GM21723 (cell line): ENCODE measurements around the gene CDH15.
"Not testable (repeated sequence)": the region's sequence is repeated elsewhere in the genome, so short reads cannot be mapped to it uniquely, and the experiment has no call there.

ENCODE experiments used
- ATAC-seq: cut with Tn5 transposase; IDR thresholded peaks from one replicate; pipeline ENCODE4 v1.9.1; 2021; ENCODE audit warnings: mild to moderate bottlenecking, moderate library complexity; ENCODE audit not compliant: unreplicated experiment

The CDH15 gene

DNA sequence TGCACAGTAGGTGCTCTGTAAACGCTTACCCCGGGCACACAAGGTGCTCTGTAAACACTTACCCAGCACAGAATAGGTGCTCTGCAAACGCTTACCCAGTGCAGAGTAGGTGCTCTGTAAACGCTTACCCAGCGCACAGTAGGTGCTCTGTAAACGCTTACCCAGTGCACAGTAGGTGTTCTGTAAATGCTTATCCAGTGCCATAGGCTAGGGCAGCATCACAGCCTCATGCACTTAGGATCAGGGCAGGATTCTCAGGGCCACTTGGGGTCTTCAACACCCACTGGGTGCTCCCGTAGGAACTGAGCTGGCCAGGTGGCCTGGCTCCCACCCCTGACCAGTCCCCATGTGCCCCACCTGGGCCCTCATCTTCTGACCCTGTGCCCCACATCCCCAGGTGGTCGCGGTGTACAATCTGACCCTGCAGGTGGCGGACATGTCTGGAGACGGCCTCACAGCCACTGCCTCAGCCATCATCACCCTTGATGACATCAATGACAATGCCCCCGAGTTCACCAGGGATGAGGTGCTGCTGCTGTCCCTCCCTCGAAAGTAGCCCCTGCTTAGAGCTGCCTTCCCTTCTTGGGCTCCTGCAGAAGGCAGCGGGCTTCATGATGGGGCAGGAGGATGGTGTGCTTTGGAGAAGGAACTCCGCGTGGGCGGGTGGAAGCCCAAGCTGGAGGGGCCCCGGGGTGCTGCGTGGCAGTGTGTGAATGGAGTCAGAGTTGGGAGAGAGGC is 15.7 kb downstream of the CDH15 start:
- no peak for ATAC-seq

DNA sequence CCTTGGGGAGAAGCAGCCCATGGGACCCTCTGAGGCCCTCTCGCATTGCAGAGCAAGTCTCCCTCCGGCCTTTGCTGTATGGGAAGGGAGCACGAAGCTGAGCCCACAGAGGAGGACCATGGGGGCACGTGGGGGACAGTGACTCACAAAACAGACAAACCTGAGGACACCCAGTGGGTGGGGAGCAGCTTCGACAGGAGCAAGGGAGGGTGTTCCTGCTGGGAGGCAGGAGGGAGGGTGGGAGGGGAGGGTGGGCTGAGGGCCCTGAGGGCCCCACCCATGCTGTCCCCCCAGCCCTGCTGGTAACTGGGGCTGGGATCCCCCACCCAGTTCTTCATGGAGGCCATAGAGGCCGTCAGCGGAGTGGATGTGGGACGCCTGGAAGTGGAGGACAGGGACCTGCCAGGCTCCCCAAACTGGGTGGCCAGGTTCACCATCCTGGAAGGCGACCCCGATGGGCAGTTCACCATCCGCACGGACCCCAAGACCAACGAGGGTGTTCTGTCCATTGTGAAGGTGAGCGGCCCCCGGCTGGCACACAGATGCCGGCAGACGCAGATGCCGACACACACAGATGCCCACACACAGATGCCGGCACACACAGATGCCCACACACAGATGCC is 16.3 kb downstream of the CDH15 start:
- no peak for ATAC-seq

DNA sequence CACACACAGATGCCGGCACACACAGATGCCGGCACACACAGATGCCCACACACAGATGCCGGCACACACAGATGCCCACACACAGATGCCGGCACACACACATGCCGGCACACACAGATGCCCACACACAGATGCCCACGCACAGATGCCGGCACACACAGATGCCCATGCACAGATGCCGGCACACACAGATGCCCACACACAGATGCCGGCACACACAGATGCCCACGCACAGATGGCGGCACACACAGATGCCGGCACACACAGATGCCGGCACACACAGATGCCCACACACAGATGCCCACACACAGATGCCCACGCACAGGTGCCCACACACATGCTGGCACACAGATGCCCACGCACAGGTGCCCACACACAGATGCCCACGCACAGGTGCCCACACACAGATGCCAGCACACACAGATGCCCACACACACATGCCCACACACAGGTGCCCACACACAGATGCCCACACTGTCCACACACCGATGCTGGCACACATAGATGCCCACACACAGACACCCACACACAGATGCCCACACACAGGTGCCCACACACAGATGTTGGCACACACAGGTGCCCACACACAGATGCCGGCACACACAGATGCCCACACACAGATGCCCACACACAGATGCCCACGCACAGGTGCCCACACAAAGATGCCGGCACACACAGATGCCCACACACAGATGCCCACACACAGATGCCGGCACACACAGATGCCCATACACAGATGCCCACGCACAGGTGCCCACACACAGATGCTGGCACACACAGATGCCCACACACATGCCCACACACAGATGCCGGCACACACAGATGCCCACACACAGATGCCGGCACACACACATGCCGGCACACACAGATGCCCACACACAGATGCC is 17.2 kb downstream of the CDH15 start:
- ATAC-seq: not testable (repeated sequence)

DNA sequence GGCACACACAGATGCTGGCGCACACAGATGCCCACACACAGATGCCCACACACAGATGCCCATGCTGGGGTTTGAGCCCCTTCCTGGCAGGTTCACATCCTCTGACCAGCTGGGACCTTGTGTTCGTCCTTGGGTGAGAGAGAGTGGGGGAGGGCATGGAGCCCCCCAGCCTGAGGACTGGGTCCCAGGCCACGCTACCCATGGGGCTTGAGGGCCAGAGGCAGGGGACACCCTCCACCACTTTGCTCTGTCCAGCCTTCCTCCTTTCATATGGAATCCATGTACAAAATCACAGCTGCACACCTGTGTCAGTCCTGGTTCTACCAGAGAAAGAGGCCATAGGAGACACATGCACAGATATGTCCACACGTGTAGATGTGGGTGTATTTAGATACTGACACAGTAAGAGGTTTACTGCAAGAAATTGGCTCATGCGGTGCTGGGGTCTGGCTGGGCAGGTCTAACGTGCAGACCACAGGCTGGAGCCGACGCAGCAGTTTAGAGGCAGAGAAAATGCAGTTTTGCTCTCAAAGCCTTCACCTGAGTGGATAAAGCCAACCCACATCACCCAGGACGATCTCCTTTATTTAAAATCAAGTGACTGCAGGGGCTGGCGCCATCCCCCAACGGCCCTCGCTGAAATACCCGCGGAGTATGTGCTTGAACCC is 17.9 kb downstream of the CDH15 start:
- ATAC-seq: no peak

DNA sequence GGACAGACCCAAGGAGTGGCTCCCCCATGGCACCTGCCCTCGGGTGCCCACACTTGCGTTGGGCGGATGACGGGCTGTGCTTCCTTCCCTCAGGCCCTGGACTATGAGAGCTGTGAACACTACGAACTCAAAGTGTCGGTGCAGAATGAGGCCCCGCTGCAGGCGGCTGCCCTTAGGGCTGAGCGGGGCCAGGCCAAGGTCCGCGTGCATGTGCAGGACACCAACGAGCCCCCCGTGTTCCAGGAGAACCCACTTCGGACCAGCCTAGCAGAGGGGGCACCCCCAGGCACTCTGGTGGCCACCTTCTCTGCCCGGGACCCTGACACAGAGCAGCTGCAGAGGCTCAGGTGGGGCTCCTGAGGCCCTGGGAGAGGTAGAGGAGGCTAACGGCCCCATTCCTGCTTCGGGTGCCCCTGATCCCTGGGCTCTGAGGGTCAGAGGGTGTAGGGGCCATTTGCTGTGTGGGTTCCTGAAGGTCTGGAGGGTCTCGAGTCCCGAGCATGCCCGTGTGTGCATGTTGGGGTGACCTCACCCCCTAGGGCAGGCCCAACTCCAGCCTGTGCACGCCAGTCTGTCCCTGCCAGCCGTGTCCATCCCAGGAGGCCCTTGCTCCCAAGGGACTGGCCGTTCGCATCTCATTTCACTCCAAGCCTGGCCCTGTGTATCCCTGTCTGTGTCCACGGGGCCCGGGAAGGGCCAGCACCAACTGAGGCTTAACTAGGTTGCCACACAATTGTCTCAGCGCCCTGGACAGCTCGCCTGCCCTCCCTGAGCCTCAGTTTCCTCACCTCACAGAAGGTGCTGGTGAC is 18.8 kb downstream of the CDH15 start:
- ATAC-seq: no peak

DNA sequence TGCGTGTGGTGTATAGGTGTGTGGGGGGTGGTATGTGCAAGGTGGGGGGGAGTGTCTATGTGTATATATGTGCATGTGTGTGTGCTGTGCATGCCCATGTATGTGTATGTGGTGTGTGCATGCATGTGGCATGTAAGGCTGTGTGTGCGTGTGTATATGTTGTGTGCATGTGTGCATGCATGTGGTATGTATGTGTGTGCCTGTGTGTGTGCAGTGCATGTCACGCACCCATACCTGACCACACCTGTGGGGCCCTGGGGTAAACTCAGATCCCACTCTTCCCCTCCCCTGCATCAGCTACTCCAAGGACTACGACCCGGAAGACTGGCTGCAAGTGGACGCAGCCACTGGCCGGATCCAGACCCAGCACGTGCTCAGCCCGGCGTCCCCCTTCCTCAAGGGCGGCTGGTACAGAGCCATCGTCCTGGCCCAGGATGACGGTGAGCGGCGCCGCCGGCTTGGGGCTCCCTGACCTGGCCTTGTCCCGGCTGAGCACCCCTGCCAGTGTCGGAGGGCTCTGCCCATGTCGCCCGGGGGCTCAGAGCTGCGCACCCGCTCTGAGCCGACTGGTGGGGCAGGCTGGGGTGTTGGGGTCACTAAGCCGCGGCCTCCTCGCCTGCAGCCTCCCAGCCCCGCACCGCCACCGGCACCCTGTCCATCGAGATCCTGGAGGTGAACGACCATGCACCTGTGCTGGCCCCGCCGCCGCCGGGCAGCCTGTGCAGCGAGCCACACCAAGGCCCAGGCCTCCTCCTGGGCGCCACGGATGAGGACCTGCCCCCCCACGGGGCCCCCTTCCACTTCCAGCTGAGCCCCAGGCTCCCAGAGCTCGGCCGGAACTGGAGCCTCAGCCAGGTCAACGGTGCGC is 19.7 kb downstream of the CDH15 start:
- ATAC-seq: no peak

DNA sequence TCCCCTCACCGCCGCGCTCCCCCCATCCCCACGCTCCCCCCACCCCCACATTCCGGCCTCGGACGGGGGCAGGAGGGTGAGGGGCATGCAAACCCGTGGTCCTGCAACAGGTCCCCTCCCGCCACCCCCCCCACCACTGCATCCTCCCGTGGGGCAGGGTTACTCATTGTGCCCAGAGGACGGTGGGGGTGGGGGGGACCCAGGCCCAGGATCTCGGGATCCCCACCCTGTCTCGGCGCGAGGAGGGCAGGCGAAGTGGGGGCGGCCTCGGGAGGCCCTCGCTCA is 20.3 kb downstream of the CDH15 start:
- no peak for ATAC-seq

DNA sequence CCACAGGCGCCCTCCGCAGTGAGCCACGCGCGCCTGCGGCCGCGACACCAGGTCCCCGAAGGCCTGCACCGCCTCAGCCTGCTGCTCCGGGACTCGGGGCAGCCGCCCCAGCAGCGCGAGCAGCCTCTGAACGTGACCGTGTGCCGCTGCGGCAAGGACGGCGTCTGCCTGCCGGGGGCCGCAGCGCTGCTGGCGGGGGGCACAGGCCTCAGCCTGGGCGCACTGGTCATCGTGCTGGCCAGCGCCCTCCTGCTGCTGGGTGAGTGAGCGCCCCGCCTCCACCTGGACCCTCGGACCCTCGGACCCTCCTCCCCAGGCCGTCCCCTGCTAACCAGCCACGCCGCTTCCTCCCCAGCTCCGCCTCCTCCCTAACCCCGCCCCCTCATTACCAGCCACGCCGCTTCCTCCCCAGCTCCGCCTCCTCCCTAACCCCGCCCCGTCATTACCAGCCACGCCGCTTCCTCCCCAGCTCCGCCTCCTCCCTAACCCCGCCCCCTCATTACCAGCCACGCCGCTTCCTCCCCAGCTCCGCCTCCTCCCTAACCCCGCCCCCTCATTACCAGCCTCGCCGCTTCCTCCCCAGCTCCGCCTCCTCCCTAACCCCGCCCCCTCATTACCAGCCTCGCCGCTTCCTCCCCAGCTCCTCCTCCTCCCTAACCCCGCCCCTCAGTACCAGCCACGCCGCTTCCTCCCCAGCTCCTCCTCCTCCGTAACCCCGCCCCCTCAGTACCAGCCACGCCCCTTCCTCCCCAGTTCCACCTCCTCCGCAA is 20.8 kb downstream of the CDH15 start:
- not testable (repeated sequence) for ATAC-seq

DNA sequence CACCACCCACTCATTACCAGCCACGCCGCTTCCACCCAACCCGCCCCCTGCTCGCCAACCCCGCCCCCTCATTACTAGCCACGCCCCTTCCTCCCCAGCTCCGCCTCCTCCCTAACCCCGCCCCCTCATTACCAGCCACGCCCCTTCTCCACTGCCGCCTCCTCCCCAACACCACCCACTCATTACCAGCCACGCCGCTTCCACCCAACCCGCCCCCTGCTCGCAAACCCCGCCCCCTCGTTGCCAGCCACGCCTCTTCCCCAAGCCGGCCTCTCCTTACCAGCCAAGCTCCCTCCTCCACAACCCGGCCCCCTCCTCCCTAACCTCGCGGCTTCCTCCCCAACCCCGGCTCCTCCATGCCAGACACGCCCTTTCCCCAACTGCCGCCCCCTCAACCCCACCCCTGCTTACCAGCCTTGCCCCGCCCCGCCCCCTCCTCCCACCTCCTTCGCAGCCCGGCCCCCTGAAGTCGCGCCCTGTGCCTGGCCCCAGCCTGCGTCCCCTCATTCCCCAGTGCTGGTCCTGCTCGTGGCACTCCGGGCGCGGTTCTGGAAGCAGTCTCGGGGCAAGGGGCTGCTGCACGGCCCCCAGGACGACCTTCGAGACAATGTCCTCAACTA is 21.5 kb downstream of the CDH15 start:
- ATAC-seq: no peak

DNA sequence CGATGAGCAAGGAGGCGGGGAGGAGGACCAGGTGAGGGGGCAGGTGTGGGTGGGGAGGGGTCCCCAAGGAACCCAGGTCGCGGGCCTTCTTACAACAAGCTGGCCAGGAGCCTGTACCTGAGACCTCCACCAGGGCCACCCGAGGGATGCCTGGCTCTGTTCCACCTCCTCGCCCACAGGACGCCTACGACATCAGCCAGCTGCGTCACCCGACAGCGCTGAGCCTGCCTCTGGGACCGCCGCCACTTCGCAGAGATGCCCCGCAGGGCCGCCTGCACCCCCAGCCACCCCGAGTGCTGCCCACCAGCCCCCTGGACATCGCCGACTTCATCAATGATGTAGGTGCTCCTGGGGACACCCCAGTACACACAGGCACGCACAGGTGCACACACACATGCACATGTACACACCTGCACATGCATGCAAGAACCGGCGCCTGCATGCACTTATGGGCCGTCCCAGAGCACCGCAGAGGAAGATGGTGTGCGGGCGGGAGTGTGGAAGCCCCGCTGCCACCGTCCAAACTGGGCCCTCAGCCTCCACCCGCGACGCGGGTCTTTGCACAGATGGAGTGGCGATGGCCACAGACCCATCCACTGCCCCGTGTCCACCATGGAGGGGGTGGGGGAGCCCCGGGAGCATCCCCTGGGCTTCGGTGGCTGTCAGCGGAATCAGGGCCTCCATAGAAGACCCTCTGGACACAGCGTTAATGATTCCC is 22.2 kb downstream of the CDH15 start:
- ATAC-seq: no peak

DNA sequence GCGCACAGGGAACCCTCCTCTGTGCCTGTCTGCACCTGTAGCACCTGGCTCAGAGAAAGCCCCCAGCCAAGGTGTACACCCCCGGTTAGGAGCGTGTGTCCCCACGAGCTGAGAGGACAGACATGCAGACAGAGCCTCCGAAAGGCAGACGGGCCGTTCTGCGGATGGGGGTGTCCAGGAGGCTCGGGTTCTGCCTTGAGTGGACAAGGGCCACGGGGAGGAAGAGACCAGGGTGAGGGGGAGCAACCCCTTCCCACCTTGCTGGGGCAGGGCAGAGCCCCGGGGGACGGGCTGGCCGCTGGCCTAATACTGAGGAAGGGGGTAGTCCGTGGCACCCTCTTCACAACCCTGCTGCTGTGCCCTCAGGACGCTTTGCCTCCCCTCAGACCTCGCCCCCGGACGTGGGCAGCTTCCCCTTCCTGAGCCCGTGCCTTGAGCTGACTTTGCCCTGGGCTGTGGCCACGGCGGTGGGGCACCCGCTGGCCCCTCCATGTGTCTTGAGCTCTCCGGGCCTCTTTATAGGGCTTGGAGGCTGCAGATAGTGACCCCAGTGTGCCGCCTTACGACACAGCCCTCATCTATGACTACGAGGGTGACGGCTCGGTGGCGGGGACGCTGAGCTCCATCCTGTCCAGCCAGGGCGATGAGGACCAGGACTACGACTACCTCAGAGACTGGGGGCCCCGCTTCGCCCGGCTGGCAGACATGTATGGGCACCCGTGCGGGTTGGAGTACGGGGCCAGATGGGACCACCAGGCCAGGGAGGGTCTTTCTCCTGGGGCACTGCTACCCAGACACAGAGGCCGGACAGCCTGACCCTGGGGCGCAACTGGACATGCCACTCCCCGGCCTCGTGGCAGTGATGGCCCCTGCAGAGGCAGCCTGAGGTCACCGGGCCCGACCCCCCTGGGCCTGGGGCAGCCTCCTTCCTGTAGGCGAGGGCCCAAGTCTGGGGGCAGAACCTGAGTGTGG is 23.1 kb downstream of the CDH15 start:
- no peak for ATAC-seq

DNA sequence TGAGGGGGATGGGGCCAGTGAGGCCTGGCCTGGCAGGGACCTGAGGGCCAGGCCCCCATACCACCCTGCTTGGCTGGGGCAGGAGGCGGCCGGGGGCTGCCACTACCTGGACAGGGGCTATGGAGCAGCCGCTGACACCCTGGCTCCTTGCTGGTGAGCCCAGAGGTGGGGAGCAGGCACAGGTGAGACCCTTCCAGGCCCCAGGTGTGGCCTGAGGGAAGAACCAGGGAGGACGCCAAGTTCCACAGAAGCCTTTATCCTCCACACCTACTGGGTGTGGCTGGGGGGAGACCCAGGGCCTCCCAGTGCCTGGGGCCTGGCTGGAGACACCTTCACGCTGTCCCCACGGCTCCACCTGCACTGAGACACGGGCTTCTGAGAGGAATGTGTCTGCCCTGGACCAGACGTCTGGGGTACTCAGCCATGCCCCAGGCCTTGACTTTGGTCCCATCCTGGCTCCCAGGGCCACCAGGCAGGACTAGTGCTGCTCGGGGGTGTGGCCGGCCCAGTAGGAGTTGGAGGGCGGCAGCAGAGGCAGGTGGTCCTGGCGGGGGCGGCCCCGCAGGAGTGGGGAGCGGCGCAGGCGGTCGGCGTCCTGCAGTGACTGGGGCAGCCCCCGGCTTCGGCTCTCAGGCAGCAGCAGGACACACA is 24.1 kb downstream of the CDH15 start:
- ATAC-seq: no peak

DNA sequence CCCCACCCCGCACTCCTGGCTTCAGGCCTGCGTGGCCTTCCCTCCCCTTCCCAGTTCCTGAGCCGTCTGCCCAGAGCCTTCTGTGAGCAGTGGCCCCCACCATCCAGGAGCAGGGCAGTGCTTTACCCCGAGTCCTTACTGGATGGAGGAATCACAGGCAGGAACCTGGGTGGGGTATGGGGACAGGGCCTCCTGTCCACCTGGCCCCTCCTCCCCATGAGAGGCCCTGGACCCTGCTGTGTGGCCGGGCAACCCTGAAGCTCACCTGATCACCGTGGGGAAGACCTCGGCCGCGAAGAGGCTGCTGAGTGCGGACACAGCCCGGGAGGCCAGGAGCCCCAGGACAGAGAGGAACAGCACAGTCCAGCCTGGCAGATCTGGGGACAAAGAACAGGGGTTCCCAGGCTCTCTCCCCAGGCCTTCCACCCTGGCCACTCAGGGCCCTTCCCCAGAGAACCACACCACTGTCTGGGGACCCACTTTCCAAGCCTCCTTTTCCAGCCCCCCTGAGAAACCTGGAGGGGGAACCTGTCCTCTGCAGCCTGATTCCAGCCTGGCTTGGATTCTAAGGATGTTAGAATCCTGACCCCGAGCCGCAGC is 25.6 kb downstream of the CDH15 start:
- ATAC-seq: no peak

DNA sequence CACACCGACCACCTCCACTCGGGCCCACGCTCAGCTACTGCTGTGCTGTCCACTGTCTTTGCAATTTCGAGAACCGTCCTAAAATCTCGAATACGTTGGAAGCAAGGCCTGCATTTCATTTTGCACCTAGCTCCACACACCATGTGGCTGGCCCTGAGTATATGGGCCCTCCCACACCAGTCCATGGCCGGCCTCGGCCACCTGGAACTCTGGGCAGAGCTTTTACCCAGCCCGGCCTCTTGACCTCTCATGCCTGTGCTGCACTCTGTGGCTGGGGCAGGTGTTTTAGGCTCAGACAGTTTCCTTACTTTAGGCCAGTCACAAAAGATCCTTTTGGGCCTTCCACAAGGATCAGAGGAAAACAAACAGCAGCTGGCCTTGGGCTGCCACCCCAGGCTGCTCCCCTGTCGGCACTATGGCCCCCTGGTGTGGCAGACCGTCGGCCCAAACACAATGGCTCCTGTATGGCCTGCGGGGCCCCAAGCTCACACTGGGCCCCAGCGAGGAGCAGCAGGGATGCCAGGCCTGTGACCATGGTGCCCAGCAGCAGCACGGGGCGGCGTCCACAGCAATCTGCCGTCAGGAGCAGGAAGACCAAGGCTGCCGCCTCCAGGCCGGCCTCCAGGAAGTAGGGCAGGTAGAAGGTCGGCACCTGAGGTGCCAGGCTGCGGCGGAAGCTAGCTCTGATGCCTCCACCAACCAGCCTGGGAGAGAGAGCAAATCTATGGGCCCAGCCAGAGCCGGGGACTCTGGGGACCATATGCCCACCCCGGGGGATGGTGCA is 26.3 kb downstream of the CDH15 start:
- ATAC-seq: no peak
